ENCODE results near the gene TMEM187.

DNA sequence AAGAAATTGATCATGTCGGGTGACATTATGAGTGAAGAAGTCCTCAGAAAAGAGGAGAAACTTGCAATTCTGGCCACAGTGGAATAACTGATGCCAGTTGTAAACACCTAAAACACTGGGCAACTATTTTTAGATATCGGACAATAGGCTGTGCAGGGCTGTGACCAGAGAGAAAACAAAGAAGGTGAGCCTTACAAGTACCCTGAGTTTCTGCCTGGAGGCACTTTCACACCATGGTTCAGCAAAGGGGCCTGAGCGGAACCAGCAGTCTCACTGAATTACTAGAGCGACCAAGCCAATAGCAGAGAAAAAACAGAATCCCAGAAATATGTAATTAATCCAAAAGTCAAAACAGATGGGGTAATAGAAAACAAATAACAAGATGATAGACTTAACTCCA, 36.0 kb downstream of the TMEM187 start:
- TF ChIP-seq, protein P1, sequence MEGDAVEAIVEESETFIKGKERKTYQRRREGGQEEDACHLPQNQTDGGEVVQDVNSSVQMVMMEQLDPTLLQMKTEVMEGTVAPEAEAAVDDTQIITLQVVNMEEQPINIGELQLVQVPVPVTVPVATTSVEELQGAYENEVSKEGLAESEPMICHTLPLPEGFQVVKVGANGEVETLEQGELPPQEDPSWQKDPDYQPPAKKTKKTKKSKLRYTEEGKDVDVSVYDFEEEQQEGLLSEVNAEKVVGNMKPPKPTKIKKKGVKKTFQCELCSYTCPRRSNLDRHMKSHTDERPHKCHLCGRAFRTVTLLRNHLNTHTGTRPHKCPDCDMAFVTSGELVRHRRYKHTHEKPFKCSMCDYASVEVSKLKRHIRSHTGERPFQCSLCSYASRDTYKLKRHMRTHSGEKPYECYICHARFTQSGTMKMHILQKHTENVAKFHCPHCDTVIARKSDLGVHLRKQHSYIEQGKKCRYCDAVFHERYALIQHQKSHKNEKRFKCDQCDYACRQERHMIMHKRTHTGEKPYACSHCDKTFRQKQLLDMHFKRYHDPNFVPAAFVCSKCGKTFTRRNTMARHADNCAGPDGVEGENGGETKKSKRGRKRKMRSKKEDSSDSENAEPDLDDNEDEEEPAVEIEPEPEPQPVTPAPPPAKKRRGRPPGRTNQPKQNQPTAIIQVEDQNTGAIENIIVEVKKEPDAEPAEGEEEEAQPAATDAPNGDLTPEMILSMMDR (IDR thresholded peaks at IDR 0.05) = no peak
- TF ChIP-seq POLR2A (IDR thresholded peaks at IDR 0.05) = no peak

Measured in esophagus squamous epithelium (tissue), 4 donors.